B cell (primary cell): Measurements from ENCODE around the gene MFRP.

Experiments
- EZH2 ChIP-seq: IDR thresholded peaks from 2 replicates; pipeline ENCODE4 v1.6.1; 2012; ENCODE audit warnings: borderline replicate concordance, low read depth, mild to moderate bottlenecking, moderate library complexity, low read length; ENCODE audit not compliant: insufficient read depth, poor library complexity, severe bottlenecking
- TF ChIP-seq, protein P1 (sequence below): fragments of 200-600 bp; IDR thresholded peaks from one replicate; pipeline ENCODE4 v1.8.0; 2022; ENCODE audit warnings: antibody characterized with exemption, mild to moderate bottlenecking

GRCh38 chr11:119329320-119329719, 17.2 kb downstream of the MFRP start:
- TF ChIP-seq, protein P1, sequence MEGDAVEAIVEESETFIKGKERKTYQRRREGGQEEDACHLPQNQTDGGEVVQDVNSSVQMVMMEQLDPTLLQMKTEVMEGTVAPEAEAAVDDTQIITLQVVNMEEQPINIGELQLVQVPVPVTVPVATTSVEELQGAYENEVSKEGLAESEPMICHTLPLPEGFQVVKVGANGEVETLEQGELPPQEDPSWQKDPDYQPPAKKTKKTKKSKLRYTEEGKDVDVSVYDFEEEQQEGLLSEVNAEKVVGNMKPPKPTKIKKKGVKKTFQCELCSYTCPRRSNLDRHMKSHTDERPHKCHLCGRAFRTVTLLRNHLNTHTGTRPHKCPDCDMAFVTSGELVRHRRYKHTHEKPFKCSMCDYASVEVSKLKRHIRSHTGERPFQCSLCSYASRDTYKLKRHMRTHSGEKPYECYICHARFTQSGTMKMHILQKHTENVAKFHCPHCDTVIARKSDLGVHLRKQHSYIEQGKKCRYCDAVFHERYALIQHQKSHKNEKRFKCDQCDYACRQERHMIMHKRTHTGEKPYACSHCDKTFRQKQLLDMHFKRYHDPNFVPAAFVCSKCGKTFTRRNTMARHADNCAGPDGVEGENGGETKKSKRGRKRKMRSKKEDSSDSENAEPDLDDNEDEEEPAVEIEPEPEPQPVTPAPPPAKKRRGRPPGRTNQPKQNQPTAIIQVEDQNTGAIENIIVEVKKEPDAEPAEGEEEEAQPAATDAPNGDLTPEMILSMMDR = no peak
- no peak for TF ChIP-seq EZH2
